Stimulated activated CD4-positive, alpha-beta T cell treated with anti-CD3 and anti-CD28 coated beads, Interleukin-1b, Interleukin-23, amount 100 ng/mL, for 4 hours (primary cell): Measurements from ENCODE around the gene IL23R.
A peak's percentile ranks its signal among the peaks of the same experiment; 100 is the strongest.
"Not testable (repeated sequence)": the region's sequence is repeated elsewhere in the genome, so short reads cannot be mapped to it uniquely, and the experiment has no call there.

ENCODE experiments used
- DNase-seq, 2 donors: peaks; one replicate each; pipeline ENCODE4 v3.0.0-alpha.2; 2020; ENCODE audit warnings: low read depth in 2 of 2

IL23R gene

GRCh38 chr1:67192902-67193301 lies 26.6 kb downstream of the IL23R start:
- no peak for DNase-seq

GRCh38 chr1:67193704-67194103 lies 27.4 kb downstream of the IL23R start:
- no peak for DNase-seq

GRCh38 chr1:67194209-67194863 lies 28.1 kb downstream of the IL23R start:
- no peak for DNase-seq

GRCh38 chr1:67200755-67201154 lies 34.5 kb downstream of the IL23R start:
- no peak for DNase-seq

- DNase-seq, result no peak
Observed at GRCh38 chr1:67201891-67202290, 35.6 kb downstream of the IL23R start.

- DNase-seq, result no peak
Observed at GRCh38 chr1:67204298-67204980, 38.2 kb downstream of the IL23R start.

GRCh38 chr1:67207398-67207797 lies 41.1 kb downstream of the IL23R start:
- DNase-seq, result not testable (repeated sequence)

- no peak for DNase-seq
Observed at GRCh38 chr1:67208217-67208616, 42.0 kb downstream of the IL23R start.

GRCh38 chr1:67209521-67209920 lies 43.3 kb downstream of the IL23R start:
- DNase-seq, result no peak

GRCh38 chr1:67211589-67212563 lies 45.6 kb downstream of the IL23R start:
- DNase-seq, result peak in 1 of 2 donors; percentile 52

- DNase-seq, result no peak
Observed at GRCh38 chr1:67213164-67213563, 46.9 kb downstream of the IL23R start.

- no peak for DNase-seq
Observed at GRCh38 chr1:67213948-67214347, 47.7 kb downstream of the IL23R start.

GRCh38 chr1:67214420-67215174 lies 48.3 kb downstream of the IL23R start:
- DNase-seq, result peak in 1 of 2 donors; percentile 43

- DNase-seq, result no peak
Observed at GRCh38 chr1:67216401-67216800, 50.1 kb downstream of the IL23R start.

- no peak for DNase-seq
Observed at GRCh38 chr1:67217417-67217816, 51.2 kb downstream of the IL23R start.

GRCh38 chr1:67217938-67218337 lies 51.7 kb downstream of the IL23R start:
- DNase-seq, result no peak

GRCh38 chr1:67224856-67225255 lies 58.6 kb downstream of the IL23R start:
- DNase-seq, result no peak

GRCh38 chr1:67226688-67227087 lies 60.4 kb downstream of the IL23R start:
- DNase-seq, result no peak

GRCh38 chr1:67227196-67227595 lies 60.9 kb downstream of the IL23R start:
- no peak for DNase-seq

GRCh38 chr1:67228791-67229190 lies 62.5 kb downstream of the IL23R start:
- DNase-seq, result no peak

- DNase-seq, result no peak
Observed at GRCh38 chr1:67230539-67230938, 64.3 kb downstream of the IL23R start.

- DNase-seq, result no peak
Observed at GRCh38 chr1:67236277-67236676, 70.0 kb downstream of the IL23R start.
